Sigmoid colon (tissue), 7 donors: Measurements from ENCODE around the gene ZIM2. TPM values are rescaled to one million over a fixed set of nuclear protein-coding genes. Genes with fewer than 3 reads are reported as not detected.
"Not testable (repeated sequence)": the region's sequence is repeated elsewhere in the genome, so short reads cannot be mapped to it uniquely, and the experiment has no call there.

Experiments
- DNase-seq: peaks from one replicate; pipeline ENCODE4 v3.0.0-alpha.2; 2019
- H3K27ac ChIP-seq, 4 donors: fragments of 200-600 bp; sonication (generic); one replicate each; pipeline ENCODE4 v1.5.1; 2016 to 2019; ENCODE audit warnings: mild to moderate bottlenecking in 1 of 4
- H3K27me3 ChIP-seq, 3 donors: fragments of 200-600 bp; sonication (generic); one replicate each; pipeline ENCODE4 v1.5.1; 2019; ENCODE audit warnings: mild to moderate bottlenecking in 1 of 3
- H3K36me3 ChIP-seq, 4 donors: fragments of 200-600 bp; sonication (generic); one replicate each; pipeline ENCODE4 v1.5.1; 2016 to 2019
- H3K4me1 ChIP-seq, 4 donors: fragments of 200-600 bp; sonication (generic); one replicate each; pipeline ENCODE4 v1.5.1; 2017 to 2019
- H3K4me3 ChIP-seq, 4 donors: fragments of 200-600 bp; sonication (generic); one replicate each; pipeline ENCODE4 v1.5.1; 2017 to 2019; ENCODE audit warnings: mild to moderate bottlenecking in 2 of 4, moderate library complexity in 1 of 4
- H3K9me3 ChIP-seq, 4 donors: fragments of 200-600 bp in 3 of 4; sonication (generic) in 3 of 4; one replicate each; pipeline versions ENCODE4 v1.5.1 to v1.6.1; 2013 to 2019
- EP300 ChIP-seq, 4 donors: sonication (generic); formaldehyde crosslinking; IDR thresholded peaks; one replicate each; pipeline ENCODE4 v1.6.1; 2017; ENCODE audit warnings: antibody characterized with exemption in 4 of 4
- POLR2A ChIP-seq, 2 donors: fragments of 450-650 bp; IDR thresholded peaks; one replicate each; pipeline ENCODE4 v1.6.1; 2016; ENCODE audit warnings: antibody characterized with exemption in 2 of 2, mild to moderate bottlenecking in 2 of 2, moderate library complexity in 2 of 2
- POLR2AphosphoS5 ChIP-seq, 4 donors: sonication (generic); formaldehyde crosslinking; IDR thresholded peaks; one replicate each; pipeline ENCODE4 v1.6.1; 2017; ENCODE audit warnings: antibody characterized with exemption in 4 of 4
- whole genome bisulfite sequencing, 2 donors: extraction: QIAGEN DNeasy Blood & Tissue Kit; methylation state at CpG; one replicate each; pipeline ENCODE4 v1.1.7; 2013; 5-methylcytosine and 5-hydroxymethylcytosine counted together
- intact Hi-C: fragments of 100-400 bp; cut with DNase I; formaldehyde crosslinking; loops from one replicate; pipeline ENCODE4 v1.15.1; 2023
- polyA plus RNA-seq, 3 donors: library from polyadenylated mRNA; stranded (reverse); fragments of 200-250 nt; gene quantifications; one replicate each; pipeline ENCODE4 v1.2.3, GENCODE V29; 2013
- total RNA-seq, 4 donors: library from RNA; depleted of rRNA; stranded (reverse); fragments of >200 nt; gene quantifications; one replicate each; pipeline ENCODE4 v1.1.0, GENCODE V29; 2016
- TF ChIP-seq, protein P1 (sequence below), 4 experiments: fragments of 450-650 bp in 3 of 4; fragments of 200-600 bp in 1 of 4; IDR thresholded peaks; one replicate each; pipeline ENCODE4 v1.5.1; 2016 to 2019; ENCODE audit warnings: antibody characterized with exemption in 4 of 4, mild to moderate bottlenecking in 3 of 4, moderate library complexity in 2 of 4
- donor health status: healthy with polysubstance abuse.
- donor health status: Bipolar disorder and iron deficiency.
- donor health status: healthy.

ZIM2 gene
- total and polyA plus RNA-seq, 7 donors = 0.09 to 1.6 (median 0.83) TPM; not detected in 2

- TF ChIP-seq POLR2AphosphoS5 (IDR thresholded peaks at IDR 0.05) = no peak
- TF ChIP-seq POLR2A (IDR thresholded peaks at IDR 0.05) = no peak
- no peak for TF ChIP-seq EP300 (IDR thresholded peaks at IDR 0.05)
- TF ChIP-seq, protein P1, sequence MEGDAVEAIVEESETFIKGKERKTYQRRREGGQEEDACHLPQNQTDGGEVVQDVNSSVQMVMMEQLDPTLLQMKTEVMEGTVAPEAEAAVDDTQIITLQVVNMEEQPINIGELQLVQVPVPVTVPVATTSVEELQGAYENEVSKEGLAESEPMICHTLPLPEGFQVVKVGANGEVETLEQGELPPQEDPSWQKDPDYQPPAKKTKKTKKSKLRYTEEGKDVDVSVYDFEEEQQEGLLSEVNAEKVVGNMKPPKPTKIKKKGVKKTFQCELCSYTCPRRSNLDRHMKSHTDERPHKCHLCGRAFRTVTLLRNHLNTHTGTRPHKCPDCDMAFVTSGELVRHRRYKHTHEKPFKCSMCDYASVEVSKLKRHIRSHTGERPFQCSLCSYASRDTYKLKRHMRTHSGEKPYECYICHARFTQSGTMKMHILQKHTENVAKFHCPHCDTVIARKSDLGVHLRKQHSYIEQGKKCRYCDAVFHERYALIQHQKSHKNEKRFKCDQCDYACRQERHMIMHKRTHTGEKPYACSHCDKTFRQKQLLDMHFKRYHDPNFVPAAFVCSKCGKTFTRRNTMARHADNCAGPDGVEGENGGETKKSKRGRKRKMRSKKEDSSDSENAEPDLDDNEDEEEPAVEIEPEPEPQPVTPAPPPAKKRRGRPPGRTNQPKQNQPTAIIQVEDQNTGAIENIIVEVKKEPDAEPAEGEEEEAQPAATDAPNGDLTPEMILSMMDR (IDR thresholded peaks at IDR 0.05) = no peak
- H3K4me3 ChIP-seq = no peak overlapping the region
- H3K36me3 ChIP-seq = no peaks in the 10 kb centered on the region
- H3K27me3 ChIP-seq = no peaks in the 10 kb centered on the region
- peaks cover 0 to 51% (median 11%) of the 10 kb centered on the region in 4 donors for H3K4me1 ChIP-seq
- H3K9me3 ChIP-seq = peaks cover 0 to 3% (median 0%) of the 10 kb centered on the region in 4 donors
- H3K27ac ChIP-seq = no peak overlapping the region
- intact Hi-C loops = loop anchor here (5.0 kb wide), 1 partner anchor 109 kb away; no protein-coding TSS in a partner anchor
- WGBS, 2 donors = 85 to 91% methylated on average over 4 of the region's 4 CpGs
- DNase-seq = no peak
Observed at GRCh38 chr19:56858026-56858425, 17.5 kb upstream of the ZIM2 start.

DNA sequence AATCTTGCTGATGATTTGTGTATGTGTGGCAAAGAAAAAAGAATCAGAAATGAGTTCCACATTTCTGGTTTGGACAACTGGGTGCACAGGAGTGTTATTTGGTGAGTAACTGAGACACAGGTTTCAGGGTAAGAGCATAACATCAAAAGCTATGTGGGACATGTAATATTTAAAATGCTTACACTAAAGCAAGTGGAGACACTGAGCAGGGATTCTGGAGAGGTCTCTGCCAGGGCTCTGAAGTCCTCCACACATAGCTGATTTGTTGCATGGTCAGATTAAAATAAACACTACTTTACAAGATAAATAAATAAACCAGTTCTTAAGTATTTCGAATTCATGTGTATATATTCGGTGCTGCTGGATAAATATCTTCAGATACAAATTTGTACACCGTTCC lies 16.3 kb upstream of the ZIM2 start:
- no peak overlapping the region for H3K4me3 ChIP-seq
- H3K4me1 ChIP-seq = peaks cover 0 to 51% (median 11%) of the 10 kb centered on the region in 4 donors
- no peak for DNase-seq
- intact Hi-C loops = loop anchor here (5.0 kb wide), 1 partner anchor 110 kb away; no protein-coding TSS in a partner anchor
- TF ChIP-seq EP300 (IDR thresholded peaks at IDR 0.05) (peak in 2 of 4 donors; percentile 23 to 70), POLR2AphosphoS5 (IDR thresholded peaks at IDR 0.05) (peak; percentile 12 to 85 (median 70)), POLR2A (IDR thresholded peaks at IDR 0.05) (no peak)
- TF ChIP-seq, protein P1 (IDR thresholded peaks at IDR 0.05) = no peak
- peak overlapping the region in 2 of 4 donors; percentile 6 to 69 for H3K27ac ChIP-seq
- H3K9me3 ChIP-seq = peaks cover 0 to 4% (median under 1%) of the 10 kb centered on the region in 4 donors
- no peaks in the 10 kb centered on the region for H3K36me3 ChIP-seq
- WGBS, 2 donors = 69 to 79% methylated on average over 3 of the region's 3 CpGs
- no peaks in the 10 kb centered on the region for H3K27me3 ChIP-seq

GRCh38 chr19:56852361-56852760 lies 11.8 kb upstream of the ZIM2 start:
- 94 to 95% methylated on average over 2 of the region's 2 CpGs for WGBS, 2 donors

GRCh38 chr19:56848166-56848565 lies 7.6 kb upstream of the ZIM2 start:
- intact Hi-C loops = no loop called here
- WGBS, 2 donors = 86 to 92% methylated on average over 4 of the region's 4 CpGs
- H3K27ac ChIP-seq = no peak overlapping the region
- H3K36me3 ChIP-seq = no peaks in the 10 kb centered on the region
- H3K4me3 ChIP-seq = no peak overlapping the region
- peaks cover 0 to 7% (median under 1%) of the 10 kb centered on the region in 4 donors for H3K9me3 ChIP-seq
- no peaks in the 10 kb centered on the region for H3K27me3 ChIP-seq
- no peaks in the 10 kb centered on the region for H3K4me1 ChIP-seq
- TF ChIP-seq EP300 (IDR thresholded peaks at IDR 0.05) (no peak), POLR2AphosphoS5 (IDR thresholded peaks at IDR 0.05) (no peak), POLR2A (IDR thresholded peaks at IDR 0.05) (no peak)
- TF ChIP-seq, protein P1 (IDR thresholded peaks at IDR 0.05) = no peak
- no peak for DNase-seq

More at GRCh38 chr19:56852361-56852760, 11.8 kb upstream of the ZIM2 start:
- H3K27me3 ChIP-seq, H3K9me3 ChIP-seq, H3K27ac ChIP-seq, H3K4me3 ChIP-seq, DNase-seq, H3K36me3 ChIP-seq, intact Hi-C loops: not testable (repeated sequence)
- peaks cover 0 to 12% (median 2%) of the 10 kb centered on the region in 4 donors for H3K4me1 ChIP-seq

DNA sequence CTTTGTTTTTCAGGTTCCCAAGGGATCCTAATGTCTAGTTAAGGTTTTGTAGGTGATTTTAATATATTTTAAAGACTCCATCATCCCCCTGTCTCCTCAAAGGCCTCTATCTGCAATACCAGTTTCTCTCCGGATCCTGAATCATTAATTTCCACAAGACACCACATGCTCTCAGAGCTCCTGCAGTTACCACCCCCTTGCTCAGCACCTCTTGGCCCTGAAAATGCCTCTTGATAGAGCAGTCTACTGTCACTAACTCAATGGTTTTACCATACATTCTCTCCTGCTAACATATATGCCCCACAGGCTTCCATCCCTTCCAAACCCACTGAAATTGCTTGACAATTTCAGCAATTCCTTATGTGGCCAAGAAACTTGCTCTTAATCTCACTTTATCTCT lies 1.9 kb upstream of the ZIM2 start:
- H3K4me1 ChIP-seq = peaks cover 0 to 7% (median 2%) of the 10 kb centered on the region in 4 donors
- WGBS, 2 donors = 83 to 98% methylated on average over 1 of the region's 1 CpG
- H3K27ac ChIP-seq = no peak overlapping the region
- peaks cover 0 to 21% (median 0%) of the 10 kb centered on the region in 4 donors for H3K9me3 ChIP-seq
- no peak for DNase-seq
- H3K27me3 ChIP-seq = no peaks in the 10 kb centered on the region
- H3K36me3 ChIP-seq = no peaks in the 10 kb centered on the region
- intact Hi-C loops = loop anchor here (5.0 kb wide), 1 partner anchor 225 kb away; no protein-coding TSS in a partner anchor
- TF ChIP-seq POLR2AphosphoS5 (IDR thresholded peaks at IDR 0.05) = no peak
- TF ChIP-seq, protein P1 (IDR thresholded peaks at IDR 0.05) = no peak
- no peak for TF ChIP-seq POLR2A (IDR thresholded peaks at IDR 0.05)
- no peak for TF ChIP-seq EP300 (IDR thresholded peaks at IDR 0.05)
- H3K4me3 ChIP-seq = no peak overlapping the region
